GM20431 (cell line): ENCODE measurements around the gene SLC35G2.
"Not testable (repeated sequence)": the region's sequence is repeated elsewhere in the genome, so short reads cannot be mapped to it uniquely, and the experiment has no call there.

Source experiments
- in situ Hi-C: fragments of 300-500 bp; cut with MseI, MboI; formaldehyde crosslinking; loops from one replicate; pipeline ENCODE4 v1.15.0; 2020; ENCODE audit warnings: low sequenced_read_pairs; ENCODE audit not compliant: unreplicated experiment

Gene SLC35G2

GRCh38 chr3:136818769-136819391, at the start of gene SLC35G2:
SLC35G2 (plus strand) TSS chr3:136819126; CDS start chr3:136854461, 35,335 bp downstream.
- in situ Hi-C loops, result no loop called here

GRCh38 chr3:136772709-136773108, 46.2 kb upstream of the SLC35G2 start:
- in situ Hi-C loops, result loop anchor here (25.0 kb wide), 1 partner anchor 685 kb away; no protein-coding TSS in a partner anchor

GRCh38 chr3:136778865-136779264, 40.1 kb upstream of the SLC35G2 start:
- in situ Hi-C loops, result no loop called here

- in situ Hi-C loops, result no loop called here
Observed at GRCh38 chr3:136780741-136781140, 38.2 kb upstream of the SLC35G2 start.

GRCh38 chr3:136783708-136784191, 35.2 kb upstream of the SLC35G2 start:
- in situ Hi-C loops, result no loop called here

- in situ Hi-C loops, result no loop called here
Observed at GRCh38 chr3:136787349-136787748, 31.6 kb upstream of the SLC35G2 start.

GRCh38 chr3:136788154-136788553, 30.8 kb upstream of the SLC35G2 start:
- in situ Hi-C loops, result no loop called here

GRCh38 chr3:136789976-136790375, 28.9 kb upstream of the SLC35G2 start:
- in situ Hi-C loops, result no loop called here

- in situ Hi-C loops, result no loop called here
Observed at GRCh38 chr3:136790786-136791185, 28.1 kb upstream of the SLC35G2 start.

- in situ Hi-C loops, result no loop called here
Observed at GRCh38 chr3:136792556-136793330, 26.2 kb upstream of the SLC35G2 start.

GRCh38 chr3:136801146-136801545, 17.8 kb upstream of the SLC35G2 start:
- in situ Hi-C loops, result not testable (repeated sequence)

- in situ Hi-C loops, result no loop called here
Observed at GRCh38 chr3:136802481-136802996, 16.4 kb upstream of the SLC35G2 start.

- in situ Hi-C loops, result no loop called here
Observed at GRCh38 chr3:136804141-136804540, 14.8 kb upstream of the SLC35G2 start.

GRCh38 chr3:136804813-136805212, 14.1 kb upstream of the SLC35G2 start:
- in situ Hi-C loops, result no loop called here

- in situ Hi-C loops, result no loop called here
Observed at GRCh38 chr3:136805795-136806194, 13.1 kb upstream of the SLC35G2 start.

GRCh38 chr3:136811701-136812100, 7.2 kb upstream of the SLC35G2 start:
- in situ Hi-C loops, result no loop called here

- in situ Hi-C loops, result no loop called here
Observed at GRCh38 chr3:136817448-136817847, 1.5 kb upstream of the SLC35G2 start.

- in situ Hi-C loops, result no loop called here
Observed at GRCh38 chr3:136818191-136818768, 646 bp upstream of the SLC35G2 start.

- in situ Hi-C loops, result no loop called here
Observed at GRCh38 chr3:136819392-136819730, 435 bp downstream of the SLC35G2 start.

GRCh38 chr3:136819731-136820679, 1.1 kb downstream of the SLC35G2 start:
- in situ Hi-C loops, result no loop called here
